ENCODE measurements around the gene INKA2. TPM values are rescaled to one million over a fixed set of nuclear protein-coding genes. Genes with fewer than 3 reads are reported as not detected.

Gene INKA2
- total RNA-seq, 1 donor from 2014 or later: 3.0 TPM

- no peak for TF ChIP-seq CTCF (IDR thresholded peaks at IDR 0.05; ENCODE audit: insufficient read depth, low read length, poor library complexity, severe bottlenecking)
- DNase-seq (ENCODE audit: low read depth): peak; percentile 12
- no peaks in the 10 kb centered on the region for H3K36me3 ChIP-seq (ENCODE audit: control insufficient read depth, insufficient read depth, low read length)
- no peak overlapping the region for H3K4me3 ChIP-seq (ENCODE audit: low read depth, low read length)
- H3K27me3 ChIP-seq (ENCODE audit: control insufficient read depth, insufficient read depth, low read length): no peaks in the 10 kb centered on the region
These were observed 34.4 kb downstream of the INKA2 start for GRCh38 chr1:111704776-111705175.

GRCh38 chr1:111704240-111704639, 35.0 kb downstream of the INKA2 start:
- TF ChIP-seq CTCF (IDR thresholded peaks at IDR 0.05; ENCODE audit: insufficient read depth, low read length, poor library complexity, severe bottlenecking): no peak

GRCh38 chr1:111702504-111703050, 36.6 kb downstream of the INKA2 start:
- H3K4me3 ChIP-seq (ENCODE audit: low read depth, low read length): no peak overlapping the region
- TF ChIP-seq CTCF (IDR thresholded peaks at IDR 0.05; ENCODE audit: insufficient read depth, low read length, poor library complexity, severe bottlenecking): no peak
- H3K36me3 ChIP-seq (ENCODE audit: control insufficient read depth, insufficient read depth, low read length): no peaks in the 10 kb centered on the region

More at GRCh38 chr1:111704240-111704639, 35.0 kb downstream of the INKA2 start:
- Histone ChIP-seq H3K36me3 (ENCODE audit: control insufficient read depth, insufficient read depth, low read length) (no peaks in the 10 kb centered on the region), H3K27me3 (ENCODE audit: control insufficient read depth, insufficient read depth, low read length) (no peaks in the 10 kb centered on the region), H3K4me3 (ENCODE audit: low read depth, low read length) (no peak overlapping the region)
- no peak for DNase-seq (ENCODE audit: low read depth)

GRCh38 chr1:111699268-111699667, 39.9 kb downstream of the INKA2 start:
- no peak for TF ChIP-seq CTCF (IDR thresholded peaks at IDR 0.05; ENCODE audit: insufficient read depth, low read length, poor library complexity, severe bottlenecking)
- H3K36me3 ChIP-seq (ENCODE audit: control insufficient read depth, insufficient read depth, low read length): no peaks in the 10 kb centered on the region
- no peaks in the 10 kb centered on the region for H3K27me3 ChIP-seq (ENCODE audit: control insufficient read depth, insufficient read depth, low read length)
- no peak for DNase-seq (ENCODE audit: low read depth)
- H3K4me3 ChIP-seq (ENCODE audit: low read depth, low read length): no peak overlapping the region

More at GRCh38 chr1:111702504-111703050, 36.6 kb downstream of the INKA2 start:
- DNase-seq (ENCODE audit: low read depth): no peak
- H3K27me3 ChIP-seq (ENCODE audit: control insufficient read depth, insufficient read depth, low read length): no peaks in the 10 kb centered on the region

- no peak for TF ChIP-seq CTCF (IDR thresholded peaks at IDR 0.05; ENCODE audit: insufficient read depth, low read length, poor library complexity, severe bottlenecking)
- Histone ChIP-seq H3K36me3 (ENCODE audit: control insufficient read depth, insufficient read depth, low read length) (no peaks in the 10 kb centered on the region), H3K4me3 (ENCODE audit: low read depth, low read length) (no peak overlapping the region), H3K27me3 (ENCODE audit: control insufficient read depth, insufficient read depth, low read length) (no peaks in the 10 kb centered on the region)
- DNase-seq (ENCODE audit: low read depth): no peak
These were observed 42.9 kb downstream of the INKA2 start for GRCh38 chr1:111696330-111696729.

GRCh38 chr1:111695801-111696200, 43.4 kb downstream of the INKA2 start:
- H3K4me3 ChIP-seq (ENCODE audit: low read depth, low read length): no peak overlapping the region
- no peak for DNase-seq (ENCODE audit: low read depth)
- no peaks in the 10 kb centered on the region for H3K36me3 ChIP-seq (ENCODE audit: control insufficient read depth, insufficient read depth, low read length)

More at GRCh38 chr1:111695801-111696200, 43.4 kb downstream of the INKA2 start:
- no peaks in the 10 kb centered on the region for H3K27me3 ChIP-seq (ENCODE audit: control insufficient read depth, insufficient read depth, low read length)
- TF ChIP-seq CTCF (IDR thresholded peaks at IDR 0.05; ENCODE audit: insufficient read depth, low read length, poor library complexity, severe bottlenecking): no peak

Measured in kidney epithelial cell (primary cell).